Erythroblast (primary cell): Measurements from ENCODE around the gene CAPN11.

ENCODE experiments used
- GATA1 ChIP-seq: IDR thresholded peaks from 2 replicates; pipeline ENCODE4 v1.6.1; 2011; ENCODE audit warnings: low read depth, mild to moderate bottlenecking, control low read depth, low read length, moderate library complexity
- POLR2A ChIP-seq: IDR thresholded peaks from 2 replicates; pipeline ENCODE4 v1.6.1; 2011; ENCODE audit warnings: mild to moderate bottlenecking, low read length

DNA sequence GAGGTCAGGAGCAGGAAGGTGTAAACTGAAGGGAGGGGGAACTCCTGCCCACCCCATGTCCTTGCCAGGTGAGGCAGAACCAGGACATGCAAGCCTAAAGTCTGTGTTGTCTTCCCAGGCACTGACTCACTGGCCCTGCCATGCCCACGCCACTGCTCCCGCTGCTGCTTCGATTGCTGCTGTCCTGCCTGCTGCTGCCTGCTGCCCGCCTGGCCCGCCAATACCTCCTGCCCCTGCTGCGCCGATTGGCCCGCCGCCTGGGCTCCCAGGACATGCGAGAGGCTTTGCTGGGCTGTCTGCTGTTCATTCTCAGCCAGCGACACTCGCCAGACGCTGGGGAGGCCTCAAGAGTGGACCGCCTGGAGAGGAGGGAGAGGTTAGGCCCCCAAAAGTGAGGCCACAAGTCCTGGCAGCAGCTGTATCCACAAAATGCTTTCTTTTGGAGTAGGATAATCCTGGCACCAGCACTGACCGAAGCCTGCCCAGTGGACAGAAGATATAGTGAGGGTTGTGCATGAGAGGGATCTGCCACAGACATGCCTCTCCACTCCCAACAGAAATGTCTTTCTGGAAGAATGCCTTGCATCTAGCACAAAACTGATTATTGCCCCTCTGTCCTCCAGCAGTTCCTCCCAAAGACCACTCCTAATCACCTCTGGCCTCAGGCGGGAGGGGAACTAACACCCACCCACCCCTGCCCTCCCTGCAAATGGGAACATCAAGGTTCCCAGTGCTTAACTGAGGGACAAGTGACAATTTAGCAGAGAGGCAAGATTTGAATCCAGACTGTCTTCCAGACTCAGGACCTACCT is 58.9 kb downstream of the CAPN11 start:
- no peak for TF ChIP-seq POLR2A
- TF ChIP-seq GATA1 = no peak
